H1 (cell line): ENCODE results near the gene ZNF526.
A peak's percentile ranks its signal among the peaks of the same experiment; 100 is the strongest.

Experiments
- CEBPB ChIP-seq: IDR thresholded peaks from 2 replicates; pipeline ENCODE4 v1.6.1; 2012; ENCODE audit warnings: low read depth, low read length
- EZH2 ChIP-seq: fragments of 200-600 bp; sonication (generic); IDR thresholded peaks from 2 replicates; pipeline ENCODE4 v1.7.1; 2012; ENCODE audit warnings: low read depth, mild to moderate bottlenecking, moderate library complexity, low read length, inconsistent platforms; ENCODE audit not compliant: severe bottlenecking
- POLR2A ChIP-seq, 2 experiments: IDR thresholded peaks; 1 replicate in 1 of 2; 2 replicates in 1 of 2; pipeline ENCODE4 v1.6.1; 2011; ENCODE audit warnings: low read depth in 2 of 2, low read length in 2 of 2, mild to moderate bottlenecking in 2 of 2; ENCODE audit errors: control extremely low read depth in 1 of 2
- RFX5 ChIP-seq: IDR thresholded peaks from 2 replicates; pipeline ENCODE4 v1.6.1; 2011; ENCODE audit warnings: low read depth, low read length, improper control_type of control experiment, borderline replicate concordance
- TAF1 ChIP-seq: IDR thresholded peaks from 2 replicates; pipeline ENCODE4 v1.6.1; 2011; ENCODE audit warnings: mild to moderate bottlenecking, low read depth, low read length
- TCF12 ChIP-seq: IDR thresholded peaks from 2 replicates; pipeline ENCODE4 v1.6.1; 2011; ENCODE audit warnings: low read depth, mild to moderate bottlenecking, low read length
- YY1 ChIP-seq: IDR thresholded peaks from 2 replicates; pipeline ENCODE4 v1.6.1; 2011; ENCODE audit warnings: low read depth, mild to moderate bottlenecking, low read length
- ZNF274 ChIP-seq: IDR thresholded peaks from 2 replicates; pipeline ENCODE4 v1.7.0; 2012; ENCODE audit warnings: low read length, borderline replicate concordance; ENCODE audit errors: extremely low read depth
- TF ChIP-seq, protein P1 (sequence below): IDR thresholded peaks from 2 replicates; pipeline ENCODE4 v1.6.1; 2012; ENCODE audit warnings: low read length, inconsistent platforms
- TF ChIP-seq, protein P2 (sequence below), 3 experiments: IDR thresholded peaks; 1 replicate in 2 of 3; 2 replicates in 1 of 3; pipeline versions ENCODE4 v1.5.1 to v1.6.1; 2011; ENCODE audit warnings: low read length in 3 of 3, mild to moderate bottlenecking in 3 of 3, inconsistent platforms in 2 of 3, low read depth in 1 of 3, moderate library complexity in 1 of 3; ENCODE audit not compliant: insufficient read depth in 1 of 3; ENCODE audit errors: control extremely low read depth in 1 of 3

DNA sequence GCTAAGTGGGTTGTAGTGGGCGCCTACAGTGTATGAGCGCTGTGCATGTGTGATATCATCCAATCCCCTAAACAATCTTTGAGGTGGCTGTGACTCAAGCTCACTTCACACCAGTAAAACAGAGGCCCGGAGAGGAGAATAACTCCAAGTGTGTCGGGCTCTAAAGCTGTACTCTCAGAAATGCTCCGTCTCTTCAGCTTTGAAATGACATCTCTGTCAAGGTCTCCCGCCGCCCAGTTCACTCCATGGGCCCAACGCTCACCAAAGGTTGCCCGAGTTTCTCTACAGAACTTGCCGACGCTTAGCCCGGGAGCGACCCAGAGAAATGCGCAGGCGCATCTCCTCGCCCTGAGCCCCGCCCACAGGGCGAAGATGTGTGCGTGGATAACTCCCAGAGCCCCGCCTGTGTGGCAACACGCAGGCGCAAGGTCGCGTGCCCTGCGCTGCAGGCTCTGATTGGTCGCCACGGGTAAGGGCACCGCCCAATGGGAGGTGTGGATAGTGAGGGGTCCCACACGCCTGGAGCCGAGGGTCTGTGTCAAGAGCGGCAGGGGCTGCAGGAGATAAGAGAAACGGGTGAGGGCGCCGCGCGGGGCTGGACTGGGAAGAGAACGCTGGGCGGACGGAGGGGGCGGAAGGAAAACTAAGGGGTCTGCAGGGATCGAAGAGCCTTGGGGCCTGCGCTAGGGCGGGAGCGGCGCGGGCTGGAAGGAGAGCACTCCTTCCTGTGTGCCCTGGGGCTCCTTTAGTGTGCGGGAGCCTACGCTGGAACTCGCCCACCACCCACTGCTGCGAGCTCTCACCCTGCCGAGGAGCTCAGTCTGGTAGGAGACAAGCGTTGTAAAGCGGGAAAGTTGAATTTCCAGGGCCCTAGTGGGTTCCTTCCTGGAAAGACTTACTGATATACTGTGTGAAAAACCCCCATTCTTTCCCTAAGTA is at the start of gene ZNF526:
- no peak for TF ChIP-seq TCF12
- TF ChIP-seq, protein P1, sequence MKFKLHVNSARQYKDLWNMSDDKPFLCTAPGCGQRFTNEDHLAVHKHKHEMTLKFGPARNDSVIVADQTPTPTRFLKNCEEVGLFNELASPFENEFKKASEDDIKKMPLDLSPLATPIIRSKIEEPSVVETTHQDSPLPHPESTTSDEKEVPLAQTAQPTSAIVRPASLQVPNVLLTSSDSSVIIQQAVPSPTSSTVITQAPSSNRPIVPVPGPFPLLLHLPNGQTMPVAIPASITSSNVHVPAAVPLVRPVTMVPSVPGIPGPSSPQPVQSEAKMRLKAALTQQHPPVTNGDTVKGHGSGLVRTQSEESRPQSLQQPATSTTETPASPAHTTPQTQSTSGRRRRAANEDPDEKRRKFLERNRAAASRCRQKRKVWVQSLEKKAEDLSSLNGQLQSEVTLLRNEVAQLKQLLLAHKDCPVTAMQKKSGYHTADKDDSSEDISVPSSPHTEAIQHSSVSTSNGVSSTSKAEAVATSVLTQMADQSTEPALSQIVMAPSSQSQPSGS = no peak
- TF ChIP-seq CEBPB = peak; percentile 25; the same call in 1 of the 2 replicates
- TF ChIP-seq RFX5 = no peak
- TF ChIP-seq POLR2A (IDR thresholded peaks at IDR 0.05; ENCODE audit: control extremely low read depth in 1 of 2, low read depth in 2 of 2, low read length in 2 of 2) = peak; percentile 46 to 84
- TF ChIP-seq, protein P2, sequence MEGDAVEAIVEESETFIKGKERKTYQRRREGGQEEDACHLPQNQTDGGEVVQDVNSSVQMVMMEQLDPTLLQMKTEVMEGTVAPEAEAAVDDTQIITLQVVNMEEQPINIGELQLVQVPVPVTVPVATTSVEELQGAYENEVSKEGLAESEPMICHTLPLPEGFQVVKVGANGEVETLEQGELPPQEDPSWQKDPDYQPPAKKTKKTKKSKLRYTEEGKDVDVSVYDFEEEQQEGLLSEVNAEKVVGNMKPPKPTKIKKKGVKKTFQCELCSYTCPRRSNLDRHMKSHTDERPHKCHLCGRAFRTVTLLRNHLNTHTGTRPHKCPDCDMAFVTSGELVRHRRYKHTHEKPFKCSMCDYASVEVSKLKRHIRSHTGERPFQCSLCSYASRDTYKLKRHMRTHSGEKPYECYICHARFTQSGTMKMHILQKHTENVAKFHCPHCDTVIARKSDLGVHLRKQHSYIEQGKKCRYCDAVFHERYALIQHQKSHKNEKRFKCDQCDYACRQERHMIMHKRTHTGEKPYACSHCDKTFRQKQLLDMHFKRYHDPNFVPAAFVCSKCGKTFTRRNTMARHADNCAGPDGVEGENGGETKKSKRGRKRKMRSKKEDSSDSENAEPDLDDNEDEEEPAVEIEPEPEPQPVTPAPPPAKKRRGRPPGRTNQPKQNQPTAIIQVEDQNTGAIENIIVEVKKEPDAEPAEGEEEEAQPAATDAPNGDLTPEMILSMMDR (IDR thresholded peaks at IDR 0.05; ENCODE audit: control extremely low read depth in 1 of 3, insufficient read depth in 1 of 3, low read depth in 1 of 3, low read length in 3 of 3) = peak in 1 of 3 experiments; percentile 29; a peak in 2 of 4 replicates
- TF ChIP-seq EZH2 = no peak
- no peak for TF ChIP-seq ZNF274
- no peak for TF ChIP-seq YY1
- TF ChIP-seq TAF1 = peak; percentile 84
